ENCODE results near the gene MBNL2. TPM values are rescaled to one million over a fixed set of nuclear protein-coding genes. Genes with fewer than 3 reads are reported as not detected.

Gene MBNL2
- total and polyA plus RNA-seq, 10 of the 15 experiments (the other 5 are each of a cell fraction or from before 2014, with no cell fraction given) = 1.6 to 9.7 (median 6.7) TPM

DNA sequence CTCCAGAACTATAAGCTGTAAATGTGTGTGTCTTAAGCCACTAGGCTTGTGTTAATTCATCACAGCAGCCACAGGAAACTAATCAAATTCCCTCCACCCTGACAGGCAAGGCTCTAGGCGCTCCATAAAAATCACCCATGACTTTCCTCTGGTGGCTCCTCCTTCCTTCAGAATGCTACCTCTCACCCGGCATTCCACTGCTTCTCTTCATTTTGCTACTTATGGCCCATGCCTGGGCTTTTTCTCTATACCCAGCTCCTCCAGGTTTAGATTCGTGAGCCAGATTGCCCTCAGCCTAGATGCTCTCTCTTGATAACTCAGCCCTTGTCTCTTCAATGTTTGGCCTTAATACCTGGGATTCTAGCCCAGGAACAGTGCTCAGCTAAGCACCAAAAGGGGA, 36.4 kb upstream of the MBNL2 start:
- no TSS peak for BruUV-seq (replicated peaks)
- Histone ChIP-seq H3K4me2 (ENCODE audit: control insufficient read depth, insufficient read depth) (no peak overlapping the region), H3K27me3 (replicated peaks in 1 of 2; ENCODE audit: control insufficient read depth in 2 of 2, insufficient read depth in 2 of 2, low read length in 1 of 2) (no peaks in the 10 kb centered on the region), H2AFZ (ENCODE audit: control insufficient read depth, low read depth, low read length) (no peak overlapping the region), H3K9me3 (replicated peaks; ENCODE audit: control insufficient read depth, insufficient read depth, low read length) (no peaks in the 10 kb centered on the region), H3K4me1 (ENCODE audit: control insufficient read depth, insufficient read depth, low read length) (no peaks in the 10 kb centered on the region), H3K36me3 (ENCODE audit: control insufficient read depth in 2 of 2, insufficient read depth in 2 of 2, low read length in 1 of 2) (no peaks in the 10 kb centered on the region), H3K9ac (ENCODE audit: control insufficient read depth, insufficient read depth, low read length) (no peak overlapping the region), H4K20me1 (ENCODE audit: control insufficient read depth, insufficient read depth) (no peaks in the 10 kb centered on the region), H3K79me2 (ENCODE audit: control insufficient read depth, insufficient read depth, low read length) (no peaks in the 10 kb centered on the region), H3K27ac (ENCODE audit: control insufficient read depth, insufficient read depth) (no peak overlapping the region), H3K4me3 (no peak overlapping the region)
- no peak for FAIRE-seq
- intact Hi-C loops (cut with micrococcal nuclease; ENCODE audit: unreplicated experiment) = no loop called here
- RAD21 ChIA-PET (ENCODE audit: unreplicated experiment) = no interaction called here
- no peak for ATAC-seq
- in situ Hi-C loops (cut with MboI) = no loop called here
- SMC1A ChIA-PET (ENCODE audit: uncharacterized antibody, unreplicated experiment) = interaction anchor here (1.0 to 1.2 kb wide), 2 partner anchors 14 to 37 kb away, joined by 3 read pairs; partner anchors contain the start of gene MBNL2
- CTCF ChIA-PET = interaction anchor here (0.9 kb wide), 1 partner anchor 76 kb away, joined by 3 read pairs; no protein-coding TSS in a partner anchor
- WGBS (ENCODE audit: insufficient coverage, insufficient replicate concordance, low lambda C conversion rate, missing lambda C conversion rate) = 47% methylated on average over 3 of the region's 3 CpGs
- POLR2A ChIA-PET = no interaction called here
- no peak for DNase-seq (ENCODE audit: low read depth, low spot score)
- no peak for TF ChIP-seq ESRRA (IDR thresholded peaks at IDR 0.05; ENCODE audit: low read length)
- TF ChIP-seq, protein P1, sequence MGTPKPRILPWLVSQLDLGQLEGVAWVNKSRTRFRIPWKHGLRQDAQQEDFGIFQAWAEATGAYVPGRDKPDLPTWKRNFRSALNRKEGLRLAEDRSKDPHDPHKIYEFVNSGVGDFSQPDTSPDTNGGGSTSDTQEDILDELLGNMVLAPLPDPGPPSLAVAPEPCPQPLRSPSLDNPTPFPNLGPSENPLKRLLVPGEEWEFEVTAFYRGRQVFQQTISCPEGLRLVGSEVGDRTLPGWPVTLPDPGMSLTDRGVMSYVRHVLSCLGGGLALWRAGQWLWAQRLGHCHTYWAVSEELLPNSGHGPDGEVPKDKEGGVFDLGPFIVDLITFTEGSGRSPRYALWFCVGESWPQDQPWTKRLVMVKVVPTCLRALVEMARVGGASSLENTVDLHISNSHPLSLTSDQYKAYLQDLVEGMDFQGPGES (IDR thresholded peaks at IDR 0.05) = no peak
- no peak for TF ChIP-seq JUNB (IDR thresholded peaks at IDR 0.05)
- TF ChIP-seq ZBED1 (IDR thresholded peaks at IDR 0.05; ENCODE audit: borderline replicate concordance) = no peak
- no peak for TF ChIP-seq NFYB (IDR thresholded peaks at IDR 0.05; ENCODE audit: insufficient read depth, low read depth, low read length)
- TF ChIP-seq RB1 (IDR thresholded peaks at IDR 0.05; ENCODE audit: borderline replicate concordance) = no peak
- TF ChIP-seq, protein P2, sequence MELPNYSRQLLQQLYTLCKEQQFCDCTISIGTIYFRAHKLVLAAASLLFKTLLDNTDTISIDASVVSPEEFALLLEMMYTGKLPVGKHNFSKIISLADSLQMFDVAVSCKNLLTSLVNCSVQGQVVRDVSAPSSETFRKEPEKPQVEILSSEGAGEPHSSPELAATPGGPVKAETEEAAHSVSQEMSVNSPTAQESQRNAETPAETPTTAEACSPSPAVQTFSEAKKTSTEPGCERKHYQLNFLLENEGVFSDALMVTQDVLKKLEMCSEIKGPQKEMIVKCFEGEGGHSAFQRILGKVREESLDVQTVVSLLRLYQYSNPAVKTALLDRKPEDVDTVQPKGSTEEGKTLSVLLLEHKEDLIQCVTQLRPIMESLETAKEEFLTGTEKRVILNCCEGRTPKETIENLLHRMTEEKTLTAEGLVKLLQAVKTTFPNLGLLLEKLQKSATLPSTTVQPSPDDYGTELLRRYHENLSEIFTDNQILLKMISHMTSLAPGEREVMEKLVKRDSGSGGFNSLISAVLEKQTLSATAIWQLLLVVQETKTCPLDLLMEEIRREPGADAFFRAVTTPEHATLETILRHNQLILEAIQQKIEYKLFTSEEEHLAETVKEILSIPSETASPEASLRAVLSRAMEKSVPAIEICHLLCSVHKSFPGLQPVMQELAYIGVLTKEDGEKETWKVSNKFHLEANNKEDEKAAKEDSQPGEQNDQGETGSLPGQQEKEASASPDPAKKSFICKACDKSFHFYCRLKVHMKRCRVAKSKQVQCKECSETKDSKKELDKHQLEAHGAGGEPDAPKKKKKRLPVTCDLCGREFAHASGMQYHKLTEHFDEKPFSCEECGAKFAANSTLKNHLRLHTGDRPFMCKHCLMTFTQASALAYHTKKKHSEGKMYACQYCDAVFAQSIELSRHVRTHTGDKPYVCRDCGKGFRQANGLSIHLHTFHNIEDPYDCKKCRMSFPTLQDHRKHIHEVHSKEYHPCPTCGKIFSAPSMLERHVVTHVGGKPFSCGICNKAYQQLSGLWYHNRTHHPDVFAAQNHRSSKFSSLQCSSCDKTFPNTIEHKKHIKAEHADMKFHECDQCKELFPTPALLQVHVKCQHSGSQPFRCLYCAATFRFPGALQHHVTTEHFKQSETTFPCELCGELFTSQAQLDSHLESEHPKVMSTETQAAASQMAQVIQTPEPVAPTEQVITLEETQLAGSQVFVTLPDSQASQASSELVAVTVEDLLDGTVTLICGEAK (IDR thresholded peaks at IDR 0.05; ENCODE audit: borderline replicate concordance) = no peak
- no peak for TF ChIP-seq RELB (IDR thresholded peaks at IDR 0.05; ENCODE audit: low read depth)
- no peak for TF ChIP-seq ATF2 (IDR thresholded peaks at IDR 0.05; ENCODE audit: low read length)
- no peak for TF ChIP-seq WRNIP1 (IDR thresholded peaks at IDR 0.05; ENCODE audit: borderline replicate concordance, low read depth, low read length)
- no peak for TF ChIP-seq RAD51 (IDR thresholded peaks at IDR 0.05)
- no peak for TF ChIP-seq NFIC (IDR thresholded peaks at IDR 0.05; ENCODE audit: low read depth, low read length)
- no peak for TF ChIP-seq SRF (IDR thresholded peaks at IDR 0.05; ENCODE audit: low read depth in 2 of 2, low read length in 2 of 2)

Measured in GM12878 (cell line).